Left cardiac atrium (tissue), 4 donors: ENCODE data around the gene CDK18. TPM values are rescaled to one million over a fixed set of nuclear protein-coding genes. Genes with fewer than 3 reads are reported as not detected.

Source experiments
- ATAC-seq, 2 donors: fragments of 200-7000 bp; cut with Tn5 transposase; one replicate each; pipeline ENCODE4 v1.9.1; 2020; ENCODE audit warnings: mild to moderate bottlenecking in 2 of 2, moderate library complexity in 2 of 2
- DNase-seq: peaks from one replicate; pipeline ENCODE4 v3.0.0-alpha.2; 2020
- intact Hi-C, 2 donors: fragments of 100-400 bp; cut with DNase I; formaldehyde crosslinking; loops; one replicate each; pipeline versions ENCODE4 v1.14.1 to v1.15.1; 2022 to 2023
- total RNA-seq, 2 donors: library from RNA; stranded (reverse); fragmentation: NEBNext Ultra II Directional; extraction: Animal tissue kit (Norgen Biotek cat#: 25700); gene quantifications; one replicate each; pipeline ENCODE4 v1.2.1, GENCODE V29; 2021
- donor health status: DM: no; HTN: yes; CAD: no.
- donor health status: DM: no; HTN: yes; CAD: no; lungs with severe emphysema.
- donor health status: DM: yes; HTN: yes; CAD: no.
- donor health status: Dilated cardiomyopathy.

CDK18 gene
- total RNA-seq, 2 donors from 2014 or later: 102 to 118 TPM

DNA sequence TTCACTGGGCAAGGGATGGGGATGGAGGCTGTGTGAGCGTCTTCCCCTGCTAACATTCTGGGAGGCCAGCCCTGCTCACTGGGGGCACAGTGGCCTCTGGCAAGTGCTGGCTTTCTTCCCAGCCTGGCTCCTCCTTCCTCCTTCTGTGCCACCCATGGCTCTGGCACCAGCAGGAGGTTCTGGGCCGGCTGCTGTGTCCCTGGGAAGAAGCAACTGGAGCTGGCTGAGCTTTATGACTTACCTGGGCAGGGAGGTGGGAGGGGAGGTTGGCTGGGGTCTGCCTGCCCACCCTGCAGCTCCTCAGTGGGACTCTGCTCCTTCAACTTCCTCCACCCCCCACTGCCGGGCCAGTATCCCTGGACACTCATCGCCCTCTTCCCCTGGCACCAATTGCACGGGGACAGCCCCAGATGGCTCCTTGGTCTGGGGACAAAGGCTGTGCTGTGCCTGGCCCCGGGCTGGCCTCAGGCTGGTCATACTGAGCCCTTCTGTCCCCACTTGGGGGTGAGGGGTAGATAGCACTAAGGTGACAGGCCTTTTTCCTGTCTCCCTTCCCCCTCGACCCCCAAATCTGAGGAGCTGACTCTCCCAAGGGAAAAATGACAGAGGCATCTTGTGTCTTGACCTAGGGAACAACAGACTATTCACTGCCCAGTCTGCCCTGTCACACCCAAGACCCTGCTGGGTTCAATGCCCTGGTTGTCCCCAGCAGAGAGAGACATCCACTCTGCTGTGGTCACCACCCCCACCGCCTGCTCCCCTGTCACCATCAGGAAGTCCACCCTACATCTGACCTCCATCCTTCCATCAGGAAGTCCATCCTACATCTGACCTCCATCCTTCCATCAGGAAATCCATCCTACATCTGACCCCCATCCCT lies 14.4 kb downstream of the CDK18 start:
- ATAC-seq: peak; percentile 13 to 19
- intact Hi-C loops: no loop called here
- DNase-seq: no peak

DNA sequence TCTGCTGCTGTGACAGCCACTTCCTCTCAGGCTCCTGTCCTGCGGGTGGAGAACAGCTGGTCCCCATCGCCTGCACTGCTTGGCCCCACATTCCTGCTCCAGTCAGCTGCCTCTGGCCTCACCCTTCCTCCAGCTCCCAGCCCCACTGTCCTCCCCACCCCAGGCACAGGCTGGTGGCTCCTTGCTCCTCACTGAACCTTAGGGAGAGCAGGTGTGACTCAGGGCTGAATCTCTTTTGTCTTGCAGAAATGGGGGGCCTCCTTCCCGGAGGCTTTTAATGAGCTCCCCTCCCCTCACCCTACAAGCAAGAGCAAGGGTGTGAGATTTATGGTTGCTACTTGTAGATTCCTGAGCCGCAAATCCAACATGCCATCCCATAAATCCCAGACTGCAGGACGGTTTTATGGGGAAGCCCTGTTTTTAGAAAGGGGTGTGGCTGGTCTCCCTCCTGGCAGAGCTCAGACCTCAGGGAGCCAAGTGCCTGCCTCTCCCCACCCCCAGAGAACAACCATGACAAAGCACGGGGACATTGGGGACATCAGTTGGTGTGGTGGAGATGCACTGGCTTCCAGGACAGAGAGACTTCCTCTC lies 15.2 kb downstream of the CDK18 start:
- no peak for DNase-seq
- ATAC-seq: peak; percentile 20 to 28
- intact Hi-C loops: loop anchor here in 1 of 2 donors (5.0 kb wide), 1 partner anchor 32 kb away; no protein-coding TSS in a partner anchor

DNA sequence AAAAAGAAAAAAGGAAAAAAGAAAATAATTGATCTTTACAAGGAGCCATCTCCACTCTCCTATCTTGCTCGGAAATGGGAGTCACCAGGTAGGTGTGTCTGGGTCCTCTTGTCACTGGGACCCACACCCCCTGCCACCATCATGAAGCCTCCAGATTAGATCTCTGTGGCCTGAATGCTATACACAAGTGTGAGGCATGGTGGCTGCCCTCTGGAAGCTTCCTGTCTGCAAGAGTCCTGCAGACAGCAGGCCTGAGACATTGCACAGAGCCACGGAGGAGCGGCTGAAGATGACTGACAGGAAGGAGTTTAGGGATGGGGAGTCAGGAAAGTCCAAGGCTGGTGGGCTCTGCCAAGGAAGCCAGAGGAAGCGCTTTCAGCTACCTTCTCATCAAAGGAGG lies 16.2 kb downstream of the CDK18 start:
- ATAC-seq (no peak), DNase-seq (no peak)
- intact Hi-C loops: loop anchor here in 1 of 2 donors (5.0 kb wide), 1 partner anchor 33 kb away; no protein-coding TSS in a partner anchor

DNA sequence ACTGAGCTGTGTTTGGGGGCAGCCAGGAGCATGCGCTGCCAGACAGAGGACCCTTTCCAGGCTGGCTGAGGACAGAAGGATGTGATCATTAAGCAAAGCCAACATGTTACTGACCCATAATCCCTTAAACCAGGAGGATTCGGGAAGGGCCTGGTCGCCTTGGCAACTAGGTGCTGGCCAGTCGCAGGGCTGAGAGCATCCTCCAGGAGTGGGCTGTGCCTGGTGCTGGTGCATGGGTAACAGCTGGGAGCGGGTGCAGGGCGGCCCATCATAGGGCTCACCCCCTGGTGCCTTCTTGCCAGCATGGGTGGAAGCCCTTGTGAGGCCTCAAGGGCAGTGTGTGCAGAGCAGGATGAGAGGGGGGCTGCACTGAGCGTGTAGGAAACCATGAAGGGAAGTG lies 17.2 kb downstream of the CDK18 start:
- DNase-seq: no peak
- no peak for ATAC-seq
- intact Hi-C loops: loop anchor here in 1 of 2 donors (5.0 kb wide), 1 partner anchor 34 kb away; no protein-coding TSS in a partner anchor

DNA sequence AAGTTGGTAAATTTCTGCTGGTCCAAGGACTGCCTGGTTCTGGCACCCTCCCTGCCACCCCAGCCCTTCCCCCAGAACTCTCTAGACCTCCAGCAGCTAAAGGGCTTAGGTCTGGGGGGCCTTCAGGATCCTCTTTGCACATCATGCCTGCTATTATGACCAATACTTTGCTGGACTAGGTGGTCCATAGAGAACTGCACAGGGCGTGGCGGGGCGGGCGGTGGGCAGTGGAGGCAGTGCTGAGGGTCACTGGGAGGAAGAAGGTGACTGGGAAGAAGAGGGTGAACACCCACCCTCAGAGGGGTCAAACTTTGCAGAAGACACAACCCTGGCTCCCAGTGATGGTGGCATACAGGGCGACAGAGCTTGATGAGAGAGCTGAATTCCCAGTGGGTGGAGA lies 18.2 kb downstream of the CDK18 start:
- intact Hi-C loops: loop anchor here in 1 of 2 donors (5.0 kb wide), 1 partner anchor 35 kb away; no protein-coding TSS in a partner anchor
- no peak for DNase-seq
- no peak for ATAC-seq

DNA sequence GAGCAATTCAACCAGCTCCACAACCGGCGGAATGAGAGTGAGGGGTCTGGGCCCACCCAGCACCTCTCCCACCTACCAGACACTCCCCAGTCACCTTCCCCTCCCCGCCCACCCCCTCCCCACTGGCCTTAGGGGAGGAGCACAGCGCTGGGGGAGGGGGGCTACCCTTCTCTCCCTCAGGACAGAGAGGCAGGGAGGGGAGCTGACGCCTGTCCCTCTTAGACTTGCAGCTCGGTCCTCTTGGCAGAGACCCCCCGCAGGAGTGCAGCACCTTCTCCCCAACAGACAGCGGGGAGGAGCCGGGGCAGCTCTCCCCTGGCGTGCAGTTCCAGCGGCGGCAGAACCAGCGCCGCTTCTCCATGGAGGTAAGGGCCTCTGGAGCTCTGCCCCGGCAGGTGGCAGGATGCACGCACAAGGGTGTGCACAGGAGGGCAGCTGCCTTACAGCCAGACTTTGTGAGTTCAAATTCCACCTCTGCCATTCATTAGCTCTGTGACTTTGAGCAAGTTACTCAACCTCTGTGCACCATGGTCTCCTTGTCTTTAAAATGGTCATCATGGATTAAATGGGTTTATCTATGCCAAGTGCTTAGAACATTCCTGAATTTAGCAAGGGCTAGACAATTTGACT lies 18.9 kb downstream of the CDK18 start:
- ATAC-seq (no peak), DNase-seq (no peak)
- intact Hi-C loops: loop anchor here in 1 of 2 donors (5.0 kb wide), 1 partner anchor 36 kb away; no protein-coding TSS in a partner anchor

DNA sequence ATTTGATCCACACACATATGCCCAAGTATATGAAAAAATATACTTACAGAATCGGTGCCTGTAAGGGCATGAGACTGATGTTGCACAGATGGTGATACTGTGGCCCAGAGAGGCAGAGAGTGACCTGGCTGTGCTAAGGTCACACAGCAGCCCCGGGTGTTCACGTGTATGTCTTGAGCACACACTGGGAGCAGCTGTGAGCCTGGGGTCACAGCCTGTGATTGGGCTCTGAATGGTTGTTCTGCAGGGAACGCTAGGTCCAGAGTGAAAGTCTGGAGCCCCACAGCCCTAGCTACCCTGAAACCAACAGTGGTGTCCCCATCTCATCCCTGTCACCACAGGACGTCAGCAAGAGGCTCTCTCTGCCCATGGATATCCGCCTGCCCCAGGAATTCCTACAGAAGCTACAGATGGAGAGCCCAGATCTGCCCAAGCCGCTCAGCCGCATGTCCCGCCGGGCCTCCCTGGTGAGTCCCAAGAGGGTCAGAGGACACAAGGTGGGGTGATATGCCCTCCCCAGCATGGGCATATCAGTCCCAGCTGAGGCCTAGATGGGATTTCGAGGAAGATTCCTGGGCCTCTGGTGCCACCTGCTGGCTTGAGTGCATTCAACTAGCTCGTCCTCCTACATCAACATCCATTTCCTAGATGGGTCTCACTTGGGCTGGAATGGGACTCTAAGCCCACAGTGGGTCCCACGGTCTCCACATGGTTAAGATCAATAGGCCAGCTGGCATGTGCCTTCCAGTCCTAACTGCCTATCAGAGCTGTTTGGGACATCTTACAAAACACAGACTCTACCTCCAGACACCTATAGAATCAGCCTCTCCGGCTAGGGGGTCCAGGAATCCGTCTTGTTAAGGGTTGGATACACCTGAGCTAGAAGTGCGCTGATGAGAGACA lies 19.7 kb downstream of the CDK18 start:
- peak; percentile 50 to 69 for ATAC-seq
- DNase-seq: peak; percentile 81
- intact Hi-C loops: loop anchor here (1.0 to 5.0 kb wide), 2 partner anchors 36 to 37 kb away; no protein-coding TSS in a partner anchor

DNA sequence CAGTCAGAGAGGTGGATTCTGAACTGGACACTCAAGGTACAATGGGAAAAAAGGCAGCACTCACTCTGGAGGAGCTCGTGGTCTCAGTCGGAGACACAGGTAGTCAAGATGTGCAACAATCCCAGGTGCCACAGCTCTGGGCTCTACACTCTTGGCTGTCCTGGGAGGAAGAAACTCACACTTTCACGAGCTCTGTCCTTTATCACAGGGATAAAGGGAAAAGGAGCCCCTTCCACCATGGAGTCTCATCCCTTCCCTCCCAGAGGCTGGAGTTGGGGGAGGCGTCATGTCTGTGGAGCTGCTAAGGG lies 20.3 kb downstream of the CDK18 start:
- DNase-seq (no peak), ATAC-seq (no peak)
- intact Hi-C loops: loop anchor here (1.0 to 5.0 kb wide), 3 partner anchors 36 to 133 kb away; no protein-coding TSS in a partner anchor

DNA sequence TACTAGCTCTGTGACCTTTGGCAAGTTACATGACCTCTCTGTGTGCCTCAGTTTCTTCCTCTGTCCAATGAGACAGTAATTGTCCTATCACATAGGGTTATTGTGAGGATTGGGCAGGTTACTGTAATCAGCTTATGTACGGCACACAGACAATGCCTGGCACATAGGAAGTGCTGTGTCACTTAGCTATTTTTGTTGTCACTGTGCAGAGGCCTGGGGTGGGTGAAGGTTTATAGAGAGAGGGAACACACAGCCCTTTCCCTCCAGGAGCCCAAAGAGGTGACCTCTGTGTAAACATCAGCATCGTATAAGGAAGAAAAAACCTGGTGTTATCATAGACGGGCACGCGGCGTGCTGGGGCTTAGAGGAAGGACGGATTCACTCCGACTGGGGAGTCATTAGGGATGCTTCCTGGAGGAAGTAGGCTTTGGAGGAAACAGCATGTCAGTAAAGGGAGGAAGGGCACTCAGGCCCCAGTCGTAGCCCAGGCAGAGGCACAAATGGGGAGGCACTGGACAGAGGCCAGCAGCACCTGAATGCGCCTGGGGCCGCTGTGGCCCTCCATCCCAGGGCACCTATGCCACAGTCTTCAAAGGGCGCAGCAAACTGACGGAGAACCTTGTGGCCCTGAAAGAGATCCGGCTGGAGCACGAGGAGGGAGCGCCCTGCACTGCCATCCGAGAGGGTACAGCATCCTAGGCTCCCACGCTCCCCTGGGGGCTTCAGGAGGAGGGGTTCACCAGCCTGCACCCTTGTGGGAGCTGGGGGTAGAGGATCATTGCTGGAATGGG lies 21.2 kb downstream of the CDK18 start:
- DNase-seq (no peak), ATAC-seq (no peak)
- intact Hi-C loops: loop anchor here in 1 of 2 donors (5.0 kb wide), 1 partner anchor 132 kb away; no protein-coding TSS in a partner anchor

DNA sequence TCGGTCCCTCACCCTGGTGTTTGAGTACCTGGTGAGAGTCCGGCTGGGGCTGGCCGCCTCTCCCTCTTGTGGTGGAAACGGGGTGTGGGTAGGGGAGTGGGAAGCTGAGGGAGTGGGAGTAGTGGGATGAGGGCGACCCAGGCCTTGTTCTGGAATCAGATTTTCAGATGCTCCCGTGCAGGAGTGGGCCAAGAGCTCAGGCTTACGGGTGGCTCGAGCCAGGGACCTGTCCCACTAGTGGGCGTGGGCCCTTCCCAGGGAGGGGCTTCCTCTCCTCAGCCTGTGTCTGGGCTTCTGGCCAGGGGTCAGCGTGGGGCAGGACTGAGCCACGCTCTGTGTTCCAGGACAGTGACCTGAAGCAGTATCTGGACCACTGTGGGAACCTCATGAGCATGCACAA lies 22.0 kb downstream of the CDK18 start:
- DNase-seq: no peak
- ATAC-seq: peak in 1 of 2 donors; percentile 4
- intact Hi-C loops: loop anchor here in 1 of 2 donors (5.0 kb wide), 1 partner anchor 131 kb away; no protein-coding TSS in a partner anchor

DNA sequence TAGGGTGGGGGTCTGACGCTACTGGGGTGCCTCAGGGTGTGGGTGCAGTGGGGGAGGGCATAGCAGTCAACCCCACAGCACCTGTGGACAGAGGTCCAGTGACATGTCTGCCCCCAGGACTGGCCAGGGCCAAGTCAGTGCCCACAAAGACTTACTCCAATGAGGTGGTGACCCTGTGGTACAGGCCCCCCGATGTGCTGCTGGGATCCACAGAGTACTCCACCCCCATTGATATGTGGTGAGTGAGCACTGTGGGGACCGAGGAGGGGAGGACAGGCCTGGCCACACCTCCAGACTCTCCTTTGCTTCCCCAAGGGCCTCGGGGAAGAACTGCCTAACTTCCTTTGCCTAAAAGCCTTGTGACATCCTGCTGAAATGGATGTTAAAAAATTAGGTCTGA lies 23.5 kb downstream of the CDK18 start:
- intact Hi-C loops: loop anchor here in 1 of 2 donors (5.0 kb wide), 1 partner anchor 129 kb away; no protein-coding TSS in a partner anchor
- DNase-seq (no peak), ATAC-seq (no peak)

DNA sequence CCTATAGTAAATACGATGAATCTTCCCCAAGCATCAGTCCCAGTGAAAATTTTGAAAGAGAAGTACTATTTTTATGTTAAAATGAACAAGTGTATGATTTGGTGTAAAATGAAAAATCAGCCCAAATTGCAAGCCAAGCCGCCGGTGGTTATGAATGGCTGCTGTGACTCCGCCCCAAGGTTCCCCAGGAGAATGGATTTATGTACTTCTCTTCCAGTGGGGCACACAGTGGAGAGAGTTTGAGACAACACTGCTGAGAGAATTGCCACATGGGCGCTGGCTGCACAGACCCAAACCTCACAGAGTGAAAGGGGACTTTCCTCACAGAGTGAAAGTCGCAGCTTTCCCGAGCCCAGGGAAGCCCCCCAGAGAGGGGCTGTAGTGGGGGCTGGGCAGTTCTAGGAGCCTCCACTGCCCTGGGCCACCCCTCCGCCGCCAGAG lies 24.0 kb downstream of the CDK18 start:
- ATAC-seq: no peak
- DNase-seq: no peak
- intact Hi-C loops: loop anchor here in 1 of 2 donors (5.0 kb wide), 1 partner anchor 129 kb away; no protein-coding TSS in a partner anchor

DNA sequence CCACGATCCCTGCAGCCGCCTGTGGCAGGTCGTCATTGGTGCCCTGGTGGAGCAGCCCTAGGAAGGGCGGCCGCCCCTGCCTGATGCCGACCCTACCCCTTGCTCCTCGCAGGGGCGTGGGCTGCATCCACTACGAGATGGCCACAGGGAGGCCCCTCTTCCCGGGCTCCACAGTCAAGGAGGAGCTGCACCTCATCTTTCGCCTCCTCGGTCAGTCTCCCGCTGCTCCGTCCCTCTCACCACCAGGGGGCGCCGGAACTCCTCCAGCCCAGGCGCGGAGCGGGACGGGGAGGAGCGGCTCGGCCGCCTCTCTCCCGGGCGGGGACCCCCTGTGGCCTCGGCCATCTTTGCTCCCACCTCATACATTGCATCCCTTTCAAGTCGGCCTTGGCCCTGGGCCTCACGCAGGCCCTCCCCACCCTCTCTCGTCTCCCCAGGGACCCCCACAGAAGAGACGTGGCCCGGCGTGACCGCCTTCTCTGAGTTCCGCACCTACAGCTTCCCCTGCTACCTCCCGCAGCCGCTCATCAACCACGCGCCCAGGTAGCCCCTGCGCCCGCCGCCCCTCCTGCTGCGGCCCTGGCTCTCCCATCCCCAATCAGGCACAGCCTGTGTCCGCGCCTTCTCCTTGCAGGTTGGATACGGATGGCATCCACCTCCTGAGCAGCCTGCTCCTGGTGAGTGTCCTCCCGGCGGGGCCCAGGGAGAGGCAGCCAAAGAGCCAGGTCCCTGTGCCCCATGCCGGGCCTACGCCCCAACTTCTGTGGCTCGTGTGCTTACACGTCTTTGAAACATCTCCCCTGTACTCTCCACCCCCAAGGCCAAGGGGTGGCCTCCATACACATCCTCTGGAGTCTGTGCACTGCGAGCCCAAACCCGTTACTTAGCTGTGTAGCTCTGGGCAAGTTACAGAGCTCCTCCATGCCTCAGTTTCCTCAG lies 24.7 kb downstream of the CDK18 start:
- DNase-seq (peak; percentile 85), ATAC-seq (peak; percentile 71 to 76)
- intact Hi-C loops: loop anchor here in 1 of 2 donors (5.0 kb wide), 1 partner anchor 128 kb away; no protein-coding TSS in a partner anchor

DNA sequence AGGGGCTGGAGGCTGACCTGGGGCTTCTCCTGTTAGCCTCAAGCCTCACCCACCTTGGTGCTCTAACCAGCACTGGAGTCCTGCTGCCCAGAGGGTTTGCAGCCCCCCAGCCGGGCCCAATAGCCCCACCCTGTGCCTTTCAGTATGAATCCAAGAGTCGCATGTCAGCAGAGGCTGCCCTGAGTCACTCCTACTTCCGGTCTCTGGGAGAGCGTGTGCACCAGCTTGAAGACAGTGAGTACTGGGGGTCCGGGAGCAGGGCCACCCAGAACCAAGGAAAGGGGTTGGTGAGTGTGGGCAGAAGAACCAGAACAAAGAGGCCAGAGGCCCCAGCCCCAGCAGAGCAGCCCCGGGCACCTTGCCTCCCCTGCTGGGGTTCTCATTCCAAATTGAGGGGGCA lies 25.6 kb downstream of the CDK18 start:
- ATAC-seq: no peak
- DNase-seq: no peak
- intact Hi-C loops: loop anchor here (10.0 kb wide), 2 partner anchors 105 to 125 kb away; partner anchors contain the start of gene ELK4 (in 1 of the 2)

DNA sequence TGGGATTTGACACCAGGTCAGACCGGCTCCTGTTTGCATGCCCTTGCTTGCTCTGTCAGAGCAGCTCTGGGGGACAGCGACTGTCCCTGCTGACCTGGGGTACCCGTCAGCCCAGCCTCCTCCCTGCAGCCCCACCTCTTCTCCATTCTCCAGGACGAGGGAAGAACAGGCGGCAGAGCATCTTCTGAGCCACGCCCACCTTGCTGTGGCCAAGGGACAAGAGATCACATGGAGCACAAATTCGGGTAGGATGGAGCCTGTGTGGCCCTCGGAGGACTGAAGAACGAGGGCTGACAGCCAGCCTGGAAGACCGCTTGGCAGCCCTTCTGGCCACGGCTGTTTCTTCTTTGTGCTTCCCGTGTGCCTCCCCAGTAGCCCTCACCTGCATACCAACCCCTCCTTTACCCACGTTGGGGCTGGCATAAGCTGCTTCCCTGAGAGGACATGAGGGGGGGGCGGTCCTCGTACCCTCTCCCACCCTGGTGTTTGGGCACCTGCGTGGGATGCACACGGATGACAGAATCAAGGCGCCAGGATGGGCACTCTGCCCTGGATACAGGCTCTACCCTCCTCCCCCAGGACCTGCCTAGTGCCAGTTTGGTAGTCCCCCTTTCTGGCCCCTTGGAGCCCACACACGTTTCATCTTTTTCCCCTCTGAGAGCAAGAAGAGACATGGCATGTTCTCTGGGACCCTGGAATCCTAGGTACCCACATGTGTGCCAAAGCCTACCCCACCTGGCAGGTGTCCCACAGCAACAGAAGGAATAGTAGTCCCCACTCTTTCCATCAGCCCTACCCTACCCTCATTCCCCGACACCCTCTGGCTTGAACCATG lies 26.9 kb downstream of the CDK18 start:
- intact Hi-C loops: loop anchor here (10.0 kb wide), 2 partner anchors 103 to 123 kb away; partner anchors contain the start of gene ELK4 (in 1 of the 2)
- DNase-seq: no peak
- no peak for ATAC-seq
